OCI-LY3 (cell line): ENCODE measurements around the gene GALR3.
"Not testable (repeated sequence)": the region's sequence is repeated elsewhere in the genome, so short reads cannot be mapped to it uniquely, and the experiment has no call there.

ENCODE experiments used
- H2AFZ ChIP-seq: fragments of 200-600, 300-600 bp; shearing (Covaris generic); 2 replicates; pipeline ENCODE4 v1.6.0; 2014; ENCODE audit warnings: antibody characterized with exemption, low read depth, low read length
- H3K27ac ChIP-seq: fragments of 200-600, 300-600 bp; sonication (generic); 2 replicates; pipeline ENCODE4 v1.5.1; 2014; ENCODE audit warnings: mild to moderate bottlenecking, low read length, moderate library complexity, mixed read lengths
- H3K27me3 ChIP-seq: fragments of 200-600, 300-600 bp; sonication (generic); 2 replicates; pipeline ENCODE4 v1.6.1; 2014; ENCODE audit warnings: low read depth, low read length, mixed read lengths
- H3K36me3 ChIP-seq: fragments of 200-600, 300-600 bp; sonication (generic); replicated peaks from 2 replicates; pipeline ENCODE3; 2014; ENCODE audit warnings: low read depth, low read length, mixed read lengths
- H3K4me1 ChIP-seq: fragments of 300-600, 200-600 bp; sonication (generic); 2 replicates; pipeline ENCODE4 v1.6.1; 2014; ENCODE audit warnings: low read length, mixed read lengths
- H3K4me2 ChIP-seq: fragments of 200-600, 300-600 bp; sonication (generic); 2 replicates; pipeline ENCODE4 v1.6.1; 2014; ENCODE audit warnings: low read length, mixed read lengths
- H3K4me3 ChIP-seq: fragments of 300-600, 200-600 bp; sonication (generic); 2 replicates; pipeline ENCODE4 v1.5.1; 2014; ENCODE audit warnings: antibody characterized with exemption, mild to moderate bottlenecking, low read length, moderate library complexity
- H3K79me2 ChIP-seq: fragments of 300-600, 200-600 bp; shearing (Covaris generic); 2 replicates; pipeline ENCODE4 v1.6.1; 2014; ENCODE audit warnings: mild to moderate bottlenecking, low read length, mixed read lengths
- H3K9ac ChIP-seq: fragments of 300-600, 200-600 bp; shearing (Covaris generic); 2 replicates; pipeline ENCODE4 v1.6.0; 2014; ENCODE audit warnings: mild to moderate bottlenecking, low read length, moderate library complexity
- H3K9me3 ChIP-seq: fragments of 200-600, 300-600 bp; shearing (Covaris generic); 2 replicates; pipeline ENCODE4 v1.6.1; 2014; ENCODE audit warnings: low read length, mixed read lengths; ENCODE audit not compliant: insufficient read depth
- H4K20me1 ChIP-seq: fragments of 200-600, 300-600 bp; sonication (generic); 2 replicates; pipeline ENCODE4 v1.6.1; 2016; ENCODE audit warnings: low read length, mixed read lengths; ENCODE audit not compliant: insufficient read depth
- EZH2phosphoT487 ChIP-seq: fragments of 200-600 bp; shearing (Covaris generic); IDR thresholded peaks from 2 replicates; pipeline ENCODE4 v1.6.1; 2018; ENCODE audit warnings: antibody characterized with exemption, mixed run types, low read depth
- TF ChIP-seq, protein P1 (sequence below): fragments of 200-600, 300-600 bp; sonication (generic); IDR thresholded peaks from 2 replicates; pipeline ENCODE4 v1.5.1; 2014; ENCODE audit warnings: antibody characterized with exemption, low read length, low read depth

GALR3 gene

DNA sequence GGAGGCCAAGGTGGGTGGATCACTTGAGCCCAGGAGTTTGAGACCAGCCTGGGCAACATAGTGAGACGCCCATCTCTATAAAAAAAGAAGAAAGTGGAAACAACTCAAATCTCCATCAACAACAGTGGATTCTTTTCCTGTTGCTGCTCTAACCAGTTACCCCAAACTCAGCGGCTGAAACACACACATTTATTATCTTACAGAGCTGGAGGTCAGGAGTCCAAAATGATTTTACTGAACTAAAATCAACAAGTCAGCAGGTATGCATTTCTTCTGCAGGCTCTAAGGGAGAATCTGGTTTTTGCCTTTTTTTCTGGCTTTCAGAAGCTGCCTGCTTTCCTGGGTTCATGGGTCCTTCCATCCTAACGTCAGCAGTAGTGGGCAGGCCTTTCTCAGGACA, 27.1 kb upstream of the GALR3 start:
- Histone ChIP-seq H3K9me3 (no peaks in the 10 kb centered on the region), H3K27me3 (no peaks in the 10 kb centered on the region), H3K4me3 (no peak overlapping the region), H3K4me2 (no peak overlapping the region), H3K36me3 (no peaks in the 10 kb centered on the region), H4K20me1 (no peaks in the 10 kb centered on the region), H2AFZ (no peak overlapping the region), H3K9ac (no peak overlapping the region), H3K4me1 (peaks cover 10% of the 10 kb centered on the region), H3K79me2 (no peaks in the 10 kb centered on the region), H3K27ac (no peak overlapping the region)
- TF ChIP-seq, protein P1, sequence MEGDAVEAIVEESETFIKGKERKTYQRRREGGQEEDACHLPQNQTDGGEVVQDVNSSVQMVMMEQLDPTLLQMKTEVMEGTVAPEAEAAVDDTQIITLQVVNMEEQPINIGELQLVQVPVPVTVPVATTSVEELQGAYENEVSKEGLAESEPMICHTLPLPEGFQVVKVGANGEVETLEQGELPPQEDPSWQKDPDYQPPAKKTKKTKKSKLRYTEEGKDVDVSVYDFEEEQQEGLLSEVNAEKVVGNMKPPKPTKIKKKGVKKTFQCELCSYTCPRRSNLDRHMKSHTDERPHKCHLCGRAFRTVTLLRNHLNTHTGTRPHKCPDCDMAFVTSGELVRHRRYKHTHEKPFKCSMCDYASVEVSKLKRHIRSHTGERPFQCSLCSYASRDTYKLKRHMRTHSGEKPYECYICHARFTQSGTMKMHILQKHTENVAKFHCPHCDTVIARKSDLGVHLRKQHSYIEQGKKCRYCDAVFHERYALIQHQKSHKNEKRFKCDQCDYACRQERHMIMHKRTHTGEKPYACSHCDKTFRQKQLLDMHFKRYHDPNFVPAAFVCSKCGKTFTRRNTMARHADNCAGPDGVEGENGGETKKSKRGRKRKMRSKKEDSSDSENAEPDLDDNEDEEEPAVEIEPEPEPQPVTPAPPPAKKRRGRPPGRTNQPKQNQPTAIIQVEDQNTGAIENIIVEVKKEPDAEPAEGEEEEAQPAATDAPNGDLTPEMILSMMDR, result no peak
- TF ChIP-seq EZH2phosphoT487, result no peak

DNA sequence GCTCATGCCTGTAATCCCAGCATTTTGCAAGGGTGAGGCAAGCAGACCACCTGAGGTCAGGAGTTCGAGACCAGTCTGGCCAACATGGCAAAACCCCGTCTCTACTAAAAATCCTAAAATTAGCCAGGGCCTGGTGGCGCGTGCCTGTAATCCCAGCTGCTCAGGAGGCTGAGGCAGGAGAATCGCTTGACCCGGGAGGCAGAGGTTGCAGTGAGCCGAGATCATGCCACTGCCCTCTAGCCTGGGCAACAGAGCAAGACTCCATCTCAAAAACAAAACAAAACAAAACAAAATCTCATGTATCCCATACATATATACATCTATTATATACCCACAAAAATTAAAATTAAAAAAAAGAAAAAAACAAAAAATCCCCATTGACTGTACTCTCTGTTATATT, 25.9 kb upstream of the GALR3 start:
- not testable (repeated sequence) for H3K4me2 ChIP-seq, H2AFZ ChIP-seq, H3K36me3 ChIP-seq, H4K20me1 ChIP-seq, H3K79me2 ChIP-seq, H3K27ac ChIP-seq, H3K9ac ChIP-seq, H3K9me3 ChIP-seq, H3K4me3 ChIP-seq, H3K4me1 ChIP-seq, H3K27me3 ChIP-seq

DNA sequence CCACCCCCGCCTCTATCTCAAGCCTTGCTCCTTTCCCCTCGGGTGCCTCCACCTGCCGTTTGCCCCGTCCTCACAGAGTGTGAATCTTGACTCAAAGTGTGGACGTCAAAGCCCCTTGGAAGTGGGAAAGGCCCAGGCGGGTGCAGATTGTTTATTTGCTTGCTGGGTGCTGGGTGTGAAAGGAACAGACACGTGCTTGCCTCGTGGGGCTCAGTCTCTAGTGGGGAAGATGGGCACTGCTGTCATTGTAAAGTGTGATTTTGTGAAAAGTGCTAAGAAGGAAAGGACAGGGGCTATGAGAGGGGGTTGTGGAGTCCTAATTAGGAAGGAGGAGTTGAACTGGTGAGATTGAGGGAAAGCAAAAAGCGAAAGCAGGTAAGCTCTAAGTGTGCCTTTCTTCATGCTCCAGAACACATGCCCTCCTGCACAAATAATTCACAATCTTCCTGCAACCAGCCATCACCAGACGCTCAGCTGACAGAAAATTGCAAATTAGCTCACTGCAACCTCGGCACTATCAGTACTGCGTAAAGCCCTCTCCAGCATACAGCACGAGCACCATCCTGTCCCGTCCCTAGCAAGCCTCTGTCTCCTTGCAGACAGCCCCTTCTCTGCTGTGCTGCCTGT, 25.2 kb upstream of the GALR3 start:
- Histone ChIP-seq H3K4me3 (peak overlapping the region; percentile 2; the same call in 1 of the 2 replicates), H3K9ac (no peak overlapping the region), H3K27ac (peak overlapping the region; percentile 15; the same call in 1 of the 2 replicates), H2AFZ (peak overlapping the region; percentile 68), H3K4me2 (peak overlapping the region; percentile 35), H3K4me1 (peaks cover 10% of the 10 kb centered on the region), H3K36me3 (no peaks in the 10 kb centered on the region), H3K9me3 (no peaks in the 10 kb centered on the region), H3K27me3 (no peaks in the 10 kb centered on the region), H4K20me1 (no peaks in the 10 kb centered on the region), H3K79me2 (no peaks in the 10 kb centered on the region)
- TF ChIP-seq, protein P1, result no peak
- no peak for TF ChIP-seq EZH2phosphoT487

DNA sequence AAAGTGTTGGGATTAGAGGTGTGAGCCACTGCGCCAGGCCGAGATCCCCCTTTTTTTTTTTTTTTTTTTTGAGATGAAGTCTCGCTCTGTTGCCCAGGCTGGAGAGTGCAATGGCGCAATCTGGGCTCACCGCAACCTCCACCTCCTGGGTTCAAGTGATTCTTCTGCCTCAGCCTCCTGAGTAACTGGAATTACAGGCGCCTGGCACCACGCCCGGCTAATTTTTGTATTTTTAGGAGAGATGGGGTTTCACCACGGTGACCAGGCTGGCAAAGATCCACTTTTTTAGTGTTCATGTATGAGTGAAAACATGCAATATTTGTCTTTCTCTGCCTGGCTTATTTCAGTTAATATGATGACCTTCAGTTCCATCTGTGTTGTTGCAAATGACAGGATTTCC, 23.2 kb upstream of the GALR3 start:
- H3K27me3 ChIP-seq, H3K36me3 ChIP-seq, H3K4me1 ChIP-seq, H2AFZ ChIP-seq, H4K20me1 ChIP-seq, H3K4me2 ChIP-seq, H3K79me2 ChIP-seq, H3K4me3 ChIP-seq, H3K9ac ChIP-seq, H3K9me3 ChIP-seq, H3K27ac ChIP-seq: not testable (repeated sequence)

DNA sequence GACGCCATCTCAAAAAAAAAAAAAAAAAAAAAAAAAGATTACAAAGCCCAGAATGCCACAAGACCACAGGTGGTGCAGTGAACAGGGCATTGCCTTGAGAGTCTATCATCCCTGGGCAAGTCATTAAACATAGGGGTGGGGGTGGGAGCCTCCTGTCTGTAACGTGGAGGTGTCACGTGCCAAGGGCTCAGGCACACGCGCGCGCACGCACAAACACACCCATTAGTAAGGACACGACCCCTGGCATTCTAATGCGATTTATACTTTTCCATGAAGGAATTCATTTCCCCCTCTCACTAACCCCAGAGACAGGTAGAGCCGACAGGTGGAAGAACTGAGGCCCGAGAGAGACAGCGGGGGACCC, 21.3 kb upstream of the GALR3 start:
- Histone ChIP-seq H3K36me3 (no peaks in the 10 kb centered on the region), H4K20me1 (no peaks in the 10 kb centered on the region), H3K9ac (no peak overlapping the region), H3K4me2 (no peak overlapping the region), H3K4me1 (peaks cover 14% of the 10 kb centered on the region), H2AFZ (no peak overlapping the region), H3K27ac (no peak overlapping the region), H3K79me2 (no peaks in the 10 kb centered on the region), H3K4me3 (no peak overlapping the region), H3K9me3 (no peaks in the 10 kb centered on the region), H3K27me3 (peaks cover 17% of the 10 kb centered on the region)
- no peak for TF ChIP-seq EZH2phosphoT487
